ENCODE data around the gene WDR5. TPM values are rescaled to one million over a fixed set of nuclear protein-coding genes. Genes with fewer than 3 reads are reported as not detected.
A peak's percentile ranks its signal among the peaks of the same experiment; 100 is the strongest.

The WDR5 gene
- total RNA-seq, 1 donor, result 22.0 TPM

DNA sequence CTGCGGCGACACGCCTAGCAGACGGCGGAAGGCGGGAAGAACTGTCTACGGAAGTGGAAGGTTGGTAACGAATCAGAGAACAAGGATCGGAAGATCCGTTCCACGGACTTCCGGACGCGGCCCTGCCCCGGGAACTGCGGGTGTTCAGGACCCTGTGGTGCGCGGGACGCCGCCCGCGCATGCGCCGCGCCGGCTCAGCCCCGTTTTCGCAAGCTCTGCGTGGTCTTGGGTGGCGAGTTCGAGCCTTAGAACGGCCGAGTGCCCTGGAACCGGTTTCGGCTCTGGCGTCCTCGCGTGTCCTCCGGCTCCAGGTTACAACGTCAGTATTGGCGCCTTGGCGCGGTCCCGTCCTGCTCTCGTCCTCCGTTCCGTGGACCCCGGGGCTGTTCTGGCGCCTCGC, 29.0 kb downstream of the WDR5 start:
- no peak overlapping the region for H3K4me3 ChIP-seq (ENCODE audit: low read depth, low read length)
- DNase-seq (ENCODE audit: low read depth), result no peak
- TF ChIP-seq, protein P1, sequence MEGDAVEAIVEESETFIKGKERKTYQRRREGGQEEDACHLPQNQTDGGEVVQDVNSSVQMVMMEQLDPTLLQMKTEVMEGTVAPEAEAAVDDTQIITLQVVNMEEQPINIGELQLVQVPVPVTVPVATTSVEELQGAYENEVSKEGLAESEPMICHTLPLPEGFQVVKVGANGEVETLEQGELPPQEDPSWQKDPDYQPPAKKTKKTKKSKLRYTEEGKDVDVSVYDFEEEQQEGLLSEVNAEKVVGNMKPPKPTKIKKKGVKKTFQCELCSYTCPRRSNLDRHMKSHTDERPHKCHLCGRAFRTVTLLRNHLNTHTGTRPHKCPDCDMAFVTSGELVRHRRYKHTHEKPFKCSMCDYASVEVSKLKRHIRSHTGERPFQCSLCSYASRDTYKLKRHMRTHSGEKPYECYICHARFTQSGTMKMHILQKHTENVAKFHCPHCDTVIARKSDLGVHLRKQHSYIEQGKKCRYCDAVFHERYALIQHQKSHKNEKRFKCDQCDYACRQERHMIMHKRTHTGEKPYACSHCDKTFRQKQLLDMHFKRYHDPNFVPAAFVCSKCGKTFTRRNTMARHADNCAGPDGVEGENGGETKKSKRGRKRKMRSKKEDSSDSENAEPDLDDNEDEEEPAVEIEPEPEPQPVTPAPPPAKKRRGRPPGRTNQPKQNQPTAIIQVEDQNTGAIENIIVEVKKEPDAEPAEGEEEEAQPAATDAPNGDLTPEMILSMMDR (IDR thresholded peaks at IDR 0.05; ENCODE audit: insufficient read depth, low read depth, low read length), result no peak

DNA sequence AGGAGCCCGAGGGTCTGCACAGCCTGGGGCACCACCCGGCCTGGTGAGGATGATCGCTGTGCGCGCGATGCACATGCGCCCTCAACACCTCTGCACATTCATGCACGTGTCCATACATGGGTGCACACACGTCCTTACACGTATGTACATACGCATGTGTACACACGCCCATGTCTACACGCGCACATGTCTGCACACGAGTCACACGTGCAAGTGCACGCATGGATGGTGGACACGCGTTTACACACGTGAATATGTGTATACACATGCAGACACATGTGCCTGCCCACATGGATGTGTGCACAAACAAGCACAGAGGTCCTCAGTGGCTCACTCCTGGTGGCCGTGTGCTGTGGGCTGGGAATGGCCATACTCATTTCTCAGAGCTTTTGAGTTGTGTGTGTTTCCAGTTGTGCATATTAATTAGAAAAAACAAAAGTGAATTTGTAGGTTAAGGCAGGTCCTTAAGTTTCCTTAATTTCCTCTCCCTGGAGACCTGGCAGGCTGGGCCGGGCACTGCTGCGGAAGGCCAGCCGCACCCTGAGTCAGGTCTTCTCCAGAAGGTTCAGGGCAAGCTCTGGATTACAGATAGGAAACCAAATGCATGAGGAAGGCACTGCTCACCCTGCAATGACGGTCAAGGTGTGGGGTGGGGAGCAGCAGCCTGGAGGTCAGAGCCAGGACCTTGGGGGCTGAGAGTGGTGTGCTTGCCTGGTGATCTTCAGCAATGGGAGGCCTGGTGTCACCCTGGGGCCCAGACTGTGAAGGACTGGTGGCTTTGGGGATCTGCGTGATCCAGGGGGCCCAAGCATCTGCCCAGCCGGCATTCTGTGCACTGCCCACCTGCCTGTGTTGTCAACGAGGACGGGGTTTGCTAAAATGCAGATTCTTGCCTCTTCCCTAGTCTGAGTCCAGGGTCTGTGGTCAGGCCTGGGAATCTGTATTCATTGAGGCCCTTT, 29.8 kb downstream of the WDR5 start:
- TF ChIP-seq, protein P1 (IDR thresholded peaks at IDR 0.05; ENCODE audit: insufficient read depth, low read depth, low read length), result no peak
- H3K4me3 ChIP-seq (ENCODE audit: low read depth, low read length), result no peak overlapping the region
- DNase-seq (ENCODE audit: low read depth), result peak; percentile 18

GRCh38 chr9:134166374-134166773, 30.5 kb downstream of the WDR5 start:
- TF ChIP-seq, protein P1 (IDR thresholded peaks at IDR 0.05; ENCODE audit: insufficient read depth, low read depth, low read length), result no peak
- H3K4me3 ChIP-seq (ENCODE audit: low read depth, low read length), result no peak overlapping the region
- DNase-seq (ENCODE audit: low read depth), result no peak

- no peak overlapping the region for H3K4me3 ChIP-seq (ENCODE audit: low read depth, low read length)
- TF ChIP-seq, protein P1 (IDR thresholded peaks at IDR 0.05; ENCODE audit: insufficient read depth, low read depth, low read length), result no peak
- peak; percentile 21 for DNase-seq (ENCODE audit: low read depth)
These were observed 31.6 kb downstream of the WDR5 start for GRCh38 chr9:134167530-134167931.

DNA sequence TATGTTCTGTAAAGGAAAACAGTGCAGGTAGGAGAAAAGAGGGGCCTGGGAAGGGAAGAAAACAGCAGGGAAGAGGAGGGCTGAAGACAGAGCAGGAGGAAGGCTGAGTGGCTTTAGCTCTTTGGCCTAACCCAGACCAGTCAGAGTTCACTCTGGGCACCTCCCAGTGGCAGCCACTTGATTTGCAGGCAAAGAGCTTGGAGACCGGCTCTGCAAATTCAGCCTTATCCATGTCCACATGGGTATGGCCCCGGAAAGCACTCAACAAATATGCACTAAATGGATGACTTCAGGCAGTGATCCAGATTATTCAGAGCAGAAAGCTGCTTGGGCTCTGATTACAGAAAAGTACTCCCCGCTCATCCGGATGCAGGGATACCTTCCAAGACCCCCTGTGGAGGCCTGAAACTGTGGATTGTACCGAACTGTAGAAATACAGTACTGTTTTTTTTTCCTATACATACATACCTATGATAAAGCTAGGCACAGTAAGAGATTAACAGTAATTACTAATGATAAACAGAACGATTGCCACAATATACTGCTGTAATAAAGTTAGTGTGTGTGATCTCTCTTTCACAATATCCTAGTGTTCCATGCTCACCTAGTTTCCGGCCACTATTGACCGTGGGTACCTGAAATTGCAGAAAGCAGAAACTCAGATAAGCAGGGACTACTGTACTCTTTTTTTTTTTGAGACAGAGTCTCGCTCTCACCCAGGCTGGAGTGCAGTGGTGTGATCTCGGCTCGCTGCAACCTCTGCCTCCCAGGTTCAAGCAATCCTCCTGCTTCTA, 33.1 kb downstream of the WDR5 start:
- no peak overlapping the region for H3K4me3 ChIP-seq (ENCODE audit: low read depth, low read length)
- TF ChIP-seq, protein P1 (IDR thresholded peaks at IDR 0.05; ENCODE audit: insufficient read depth, low read depth, low read length), result no peak
- DNase-seq (ENCODE audit: low read depth), result no peak

- no peak for DNase-seq (ENCODE audit: low read depth)
- H3K4me3 ChIP-seq (ENCODE audit: low read depth, low read length), result no peak overlapping the region
- TF ChIP-seq, protein P1 (IDR thresholded peaks at IDR 0.05; ENCODE audit: insufficient read depth, low read depth, low read length), result no peak
These were observed 34.0 kb downstream of the WDR5 start for GRCh38 chr9:134169724-134170401.

All from fibroblast of villous mesenchyme (primary cell).